ENCODE measurements around the gene MITF. TPM values are rescaled to one million over a fixed set of nuclear protein-coding genes. Genes with fewer than 3 reads are reported as not detected.

Gene MITF
- total RNA-seq, 4 donors from 2014 or later: 2.1 to 9.1 (median 4.7) TPM

GRCh38 chr3:69821133-69821532 lies 81.9 kb downstream of the MITF start:
- H3K4me3 ChIP-seq: no peak overlapping the region
- no peaks in the 10 kb centered on the region for H3K9me3 ChIP-seq
- no peaks in the 10 kb centered on the region for H3K36me3 ChIP-seq
- H3K4me1 ChIP-seq: no peaks in the 10 kb centered on the region
- no peak overlapping the region for H3K27ac ChIP-seq
- no peaks in the 10 kb centered on the region for H3K27me3 ChIP-seq
- TF ChIP-seq POLR2A (IDR thresholded peaks at IDR 0.05): no peak
- TF ChIP-seq, protein P1, sequence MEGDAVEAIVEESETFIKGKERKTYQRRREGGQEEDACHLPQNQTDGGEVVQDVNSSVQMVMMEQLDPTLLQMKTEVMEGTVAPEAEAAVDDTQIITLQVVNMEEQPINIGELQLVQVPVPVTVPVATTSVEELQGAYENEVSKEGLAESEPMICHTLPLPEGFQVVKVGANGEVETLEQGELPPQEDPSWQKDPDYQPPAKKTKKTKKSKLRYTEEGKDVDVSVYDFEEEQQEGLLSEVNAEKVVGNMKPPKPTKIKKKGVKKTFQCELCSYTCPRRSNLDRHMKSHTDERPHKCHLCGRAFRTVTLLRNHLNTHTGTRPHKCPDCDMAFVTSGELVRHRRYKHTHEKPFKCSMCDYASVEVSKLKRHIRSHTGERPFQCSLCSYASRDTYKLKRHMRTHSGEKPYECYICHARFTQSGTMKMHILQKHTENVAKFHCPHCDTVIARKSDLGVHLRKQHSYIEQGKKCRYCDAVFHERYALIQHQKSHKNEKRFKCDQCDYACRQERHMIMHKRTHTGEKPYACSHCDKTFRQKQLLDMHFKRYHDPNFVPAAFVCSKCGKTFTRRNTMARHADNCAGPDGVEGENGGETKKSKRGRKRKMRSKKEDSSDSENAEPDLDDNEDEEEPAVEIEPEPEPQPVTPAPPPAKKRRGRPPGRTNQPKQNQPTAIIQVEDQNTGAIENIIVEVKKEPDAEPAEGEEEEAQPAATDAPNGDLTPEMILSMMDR (IDR thresholded peaks at IDR 0.05): no peak
- no peak for DNase-seq

GRCh38 chr3:69823743-69824142 lies 84.5 kb downstream of the MITF start:
- TF ChIP-seq, protein P1 (IDR thresholded peaks at IDR 0.05): no peak
- TF ChIP-seq POLR2A (IDR thresholded peaks at IDR 0.05): no peak
- Histone ChIP-seq H3K27ac (no peak overlapping the region), H3K4me1 (no peaks in the 10 kb centered on the region), H3K27me3 (no peaks in the 10 kb centered on the region), H3K4me3 (no peak overlapping the region), H3K36me3 (no peaks in the 10 kb centered on the region), H3K9me3 (no peaks in the 10 kb centered on the region)
- DNase-seq: no peak

DNA sequence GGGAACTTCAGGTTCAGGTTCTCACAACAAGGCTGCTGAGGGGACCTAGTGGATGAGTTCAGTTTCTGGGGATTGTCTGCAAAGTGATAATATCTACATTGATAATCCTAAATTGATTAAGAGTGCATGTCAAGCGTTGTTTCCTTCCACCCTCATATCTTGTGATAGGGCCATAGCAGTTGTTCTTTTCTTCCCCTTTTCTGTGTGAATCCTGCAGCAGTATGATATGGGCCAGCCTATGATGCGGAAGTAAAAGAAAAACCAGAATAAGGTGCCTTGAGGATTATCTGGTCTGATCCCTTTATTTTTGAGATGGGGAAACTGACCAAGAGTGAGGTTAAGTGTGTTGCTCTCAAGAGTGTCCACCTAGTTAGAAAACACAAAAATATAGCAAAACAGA lies 86.2 kb downstream of the MITF start:
- Histone ChIP-seq H3K4me3 (no peak overlapping the region), H3K27me3 (no peaks in the 10 kb centered on the region), H3K4me1 (no peaks in the 10 kb centered on the region), H3K27ac (no peak overlapping the region), H3K36me3 (no peaks in the 10 kb centered on the region), H3K9me3 (no peaks in the 10 kb centered on the region)
- TF ChIP-seq, protein P1 (IDR thresholded peaks at IDR 0.05): no peak
- TF ChIP-seq POLR2A (IDR thresholded peaks at IDR 0.05): no peak
- no peak for DNase-seq

DNA sequence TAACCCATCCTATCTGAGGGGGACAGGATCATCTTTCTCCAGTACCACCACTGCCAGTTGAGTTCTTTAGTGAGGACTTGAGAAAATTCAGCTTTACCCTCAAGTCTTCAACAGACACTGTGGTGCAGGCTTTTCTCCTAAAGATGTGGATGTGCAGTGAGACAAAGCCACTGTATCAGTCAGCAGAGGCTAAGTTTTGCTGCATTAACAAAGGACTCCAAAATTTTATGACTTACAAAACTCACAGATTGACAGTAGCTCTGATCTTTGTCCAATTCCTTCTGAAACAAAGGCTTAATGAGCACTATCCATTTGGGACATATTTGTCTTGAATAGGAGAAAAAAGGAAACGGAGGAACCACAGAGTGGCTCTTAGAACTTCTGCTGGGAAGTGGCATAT lies 87.9 kb downstream of the MITF start:
- no peaks in the 10 kb centered on the region for H3K9me3 ChIP-seq
- H3K27ac ChIP-seq: no peak overlapping the region
- no peaks in the 10 kb centered on the region for H3K27me3 ChIP-seq
- no peaks in the 10 kb centered on the region for H3K4me1 ChIP-seq
- H3K36me3 ChIP-seq: no peaks in the 10 kb centered on the region
- no peak for DNase-seq
- TF ChIP-seq, protein P1 (IDR thresholded peaks at IDR 0.05): no peak
- TF ChIP-seq POLR2A (IDR thresholded peaks at IDR 0.05): no peak
- no peak overlapping the region for H3K4me3 ChIP-seq

- no peak for DNase-seq
- no peaks in the 10 kb centered on the region for H3K36me3 ChIP-seq
- no peak overlapping the region for H3K4me3 ChIP-seq
- H3K9me3 ChIP-seq: no peaks in the 10 kb centered on the region
- H3K27ac ChIP-seq: no peak overlapping the region
- H3K27me3 ChIP-seq: no peaks in the 10 kb centered on the region
- no peak for TF ChIP-seq POLR2A (IDR thresholded peaks at IDR 0.05)
- TF ChIP-seq, protein P1 (IDR thresholded peaks at IDR 0.05): no peak
- H3K4me1 ChIP-seq: no peaks in the 10 kb centered on the region
Observed at GRCh38 chr3:69828817-69829216, 89.6 kb downstream of the MITF start.

DNA sequence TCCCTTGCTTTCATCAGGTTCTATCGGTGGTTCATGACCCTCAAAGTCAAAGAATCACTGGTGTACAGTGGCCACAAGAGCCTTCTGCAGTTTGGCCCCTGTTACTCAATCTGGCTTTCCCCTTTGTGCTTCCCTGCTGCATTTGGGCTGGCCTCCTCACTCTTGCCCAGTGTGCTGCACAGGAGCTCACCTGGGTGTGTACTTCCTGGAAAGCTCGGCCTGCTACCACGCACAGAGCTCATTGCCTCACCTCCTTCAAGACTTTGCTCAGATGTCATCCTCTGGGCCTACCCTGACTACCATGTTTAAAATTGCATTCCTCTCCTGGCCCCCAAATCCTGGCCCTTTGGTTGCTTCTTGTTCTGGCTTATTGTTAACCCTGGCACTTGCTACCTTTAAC lies 90.9 kb downstream of the MITF start:
- TF ChIP-seq POLR2A (IDR thresholded peaks at IDR 0.05): no peak
- TF ChIP-seq, protein P1 (IDR thresholded peaks at IDR 0.05): no peak
- H3K9me3 ChIP-seq: no peaks in the 10 kb centered on the region
- H3K4me1 ChIP-seq: no peaks in the 10 kb centered on the region
- no peaks in the 10 kb centered on the region for H3K36me3 ChIP-seq
- H3K27ac ChIP-seq: no peak overlapping the region
- no peak for DNase-seq
- H3K4me3 ChIP-seq: no peak overlapping the region
- H3K27me3 ChIP-seq: no peaks in the 10 kb centered on the region
